H1 (cell line): Measurements from ENCODE around the gene TP53I3. TPM values are rescaled to one million over a fixed set of nuclear protein-coding genes. Genes with fewer than 3 reads are reported as not detected.

Experiments used
- BACH1 ChIP-seq: IDR thresholded peaks from 2 replicates; pipeline ENCODE4 v1.6.1; 2012; ENCODE audit warnings: low read length, improper control_type of control experiment
- BCL11A ChIP-seq, 2 experiments: IDR thresholded peaks; one replicate each; pipeline ENCODE4 v1.6.1; 2011; ENCODE audit warnings: low read depth in 2 of 2, low read length in 2 of 2, mild to moderate bottlenecking in 2 of 2
- CHD7 ChIP-seq: fragments of 300-600 bp; sonication (generic); IDR thresholded peaks from 2 replicates; pipeline ENCODE4 v1.7.1; 2012; ENCODE audit warnings: low read length, moderate library complexity, mild to moderate bottlenecking, inconsistent platforms; ENCODE audit not compliant: insufficient replicate concordance
- EZH2 ChIP-seq: fragments of 200-600 bp; sonication (generic); IDR thresholded peaks from 2 replicates; pipeline ENCODE4 v1.7.1; 2012; ENCODE audit warnings: low read depth, mild to moderate bottlenecking, moderate library complexity, low read length, inconsistent platforms; ENCODE audit not compliant: severe bottlenecking
- GABPA ChIP-seq: IDR thresholded peaks from 2 replicates; pipeline ENCODE4 v1.6.1; 2011; ENCODE audit warnings: mild to moderate bottlenecking, low read length, moderate library complexity, borderline replicate concordance; ENCODE audit not compliant: insufficient read depth
- KDM4A ChIP-seq: IDR thresholded peaks from one replicate; pipeline ENCODE4 v1.7.1; 2012; ENCODE audit warnings: low read depth, mild to moderate bottlenecking, moderate library complexity, low read length, inconsistent platforms; ENCODE audit not compliant: severe bottlenecking
- RBBP5 ChIP-seq: IDR thresholded peaks from 2 replicates; pipeline ENCODE4 v1.7.1; 2012; ENCODE audit warnings: low read depth, mild to moderate bottlenecking, inconsistent platforms, low read length, moderate library complexity, borderline replicate concordance
- RNF2 ChIP-seq: fragments of 200-900, 300-1000 bp; sonication (generic); IDR thresholded peaks from 2 replicates; pipeline ENCODE4 v1.7.1; 2016; ENCODE audit warnings: borderline replicate concordance, low read depth, mild to moderate bottlenecking, antibody characterized with exemption, low read length; ENCODE audit not compliant: poor library complexity, severe bottlenecking; ENCODE audit errors: missing control alignments
- SIN3A ChIP-seq, 2 experiments: IDR thresholded peaks in 1 of 2; conservative IDR thresholded peaks in 1 of 2; 2 replicates each; pipeline ENCODE4 v1.6.1; 2011 to 2012; ENCODE audit warnings: low read length in 2 of 2, improper control_type of control experiment in 1 of 2, low read depth in 1 of 2, mild to moderate bottlenecking in 1 of 2
- SP2 ChIP-seq: IDR thresholded peaks from 2 replicates; pipeline ENCODE4 v1.6.1; 2012; ENCODE audit warnings: mild to moderate bottlenecking, low read length, inconsistent platforms
- TBP ChIP-seq: IDR thresholded peaks from 2 replicates; pipeline ENCODE4 v1.6.1; 2011; ENCODE audit warnings: low read depth, low read length, improper control_type of control experiment
- polyA plus RNA-seq, 7 experiments: library from polyadenylated mRNA; depleted of rRNA in 3 of 7; stranded (reverse) in 5 of 7; unstranded in 2 of 7; fragments of >200 nt in 5 of 7; fragments of 200-250 nt in 2 of 7; gene quantifications; 1 replicate in 5 of 7; 2 replicates in 1 of 7; 4 replicates in 1 of 7; pipeline versions ENCODE4 v1.2.1 to v1.2.3, GENCODE V29; 2011 to 2013; ENCODE audit warnings: missing spikeins in 2 of 7, mixed read lengths in 2 of 7
- total RNA-seq: library from RNA; stranded (reverse); fragmentation: NEBNext Ultra II Directional; extraction: Animal tissue kit (Norgen Biotek cat#: 25700); gene quantifications from 2 replicates; pipeline ENCODE4 v1.2.1, GENCODE V29; 2021

Gene TP53I3
- total and polyA plus RNA-seq, 2 of the 8 experiments (the other 6 are each of a cell fraction or from before 2014, with no cell fraction given): 29.4 to 34.5 TPM

GRCh38 chr2:24087032-24087431, 2.4 kb upstream of the TP53I3 start (continued):
- TF ChIP-seq CHD7 (no peak), RBBP5 (no peak), TBP (no peak), BCL11A (IDR thresholded peaks at IDR 0.05; ENCODE audit: low read depth in 2 of 2, low read length in 2 of 2) (no peak), GABPA (no peak), RNF2 (no peak), BACH1 (no peak), KDM4A (no peak), SP2 (no peak), SIN3A (conservative IDR thresholded peaks at IDR 0.05 in 1 of 2, IDR thresholded peaks at IDR 0.05 in 1 of 2; ENCODE audit: low read depth in 1 of 2, low read length in 2 of 2) (no peak), EZH2 (no peak)
